Esophagus squamous epithelium (tissue), 5 donors: Measurements from ENCODE around the gene ARHGEF2. TPM values are rescaled to one million over a fixed set of nuclear protein-coding genes. Genes with fewer than 3 reads are reported as not detected.

Experiments used
- DNase-seq: peaks from one replicate; lab custom pipeline; 2025; lab: John Stamatoyannopoulos, UW
- H3K27ac ChIP-seq, 4 donors: fragments of 200-600 bp; sonication (generic); one replicate each; pipeline ENCODE4 v1.5.1; 2016 to 2019; ENCODE audit warnings: mild to moderate bottlenecking in 1 of 4
- H3K27me3 ChIP-seq, 4 donors: fragments of 200-600 bp; sonication (generic); 1 replicate in 3 of 4; 2 replicates in 1 of 4; pipeline versions ENCODE4 v1.5.1 to v1.6.0; 2017 to 2021; ENCODE audit warnings: antibody characterized with exemption in 1 of 4
- H3K36me3 ChIP-seq, 3 donors: fragments of 200-600 bp; sonication (generic); one replicate each; pipeline ENCODE4 v1.5.1; 2016 to 2019
- H3K4me1 ChIP-seq, 3 donors: fragments of 200-600 bp; sonication (generic); one replicate each; pipeline ENCODE4 v1.5.1; 2017 to 2019
- H3K4me3 ChIP-seq, 4 donors: fragments of 200-600 bp; sonication (generic); 1 replicate in 3 of 4; 2 replicates in 1 of 4; pipeline ENCODE4 v1.5.1; 2016 to 2019; ENCODE audit warnings: mild to moderate bottlenecking in 2 of 4, moderate library complexity in 1 of 4
- H3K9me3 ChIP-seq, 3 donors: fragments of 200-600 bp; sonication (generic); one replicate each; pipeline ENCODE4 v1.5.1; 2016 to 2019
- POLR2A ChIP-seq, 4 donors: fragments of 450-650 bp; IDR thresholded peaks; one replicate each; pipeline ENCODE4 v1.6.1; 2017; ENCODE audit warnings: antibody characterized with exemption in 4 of 4, mild to moderate bottlenecking in 4 of 4, moderate library complexity in 3 of 4
- WGBS, 2 donors: methylation state at CpG; one replicate each; pipeline ENCODE4 v1.1.5; 2018; 5-methylcytosine and 5-hydroxymethylcytosine counted together
- intact Hi-C: fragments of 100-400 bp; cut with DNase I; formaldehyde crosslinking; loops from one replicate; pipeline ENCODE4 v1.15.0; 2022
- total RNA-seq, 4 donors: library from RNA; depleted of rRNA; stranded (reverse); fragments of >200 nt; gene quantifications; one replicate each; pipeline ENCODE4 v1.1.0, GENCODE V29; 2016
- TF ChIP-seq, protein P1 (sequence below), 6 experiments: fragments of 450-650 bp in 4 of 6; fragments of 200-600 bp in 2 of 6; sonication (generic) in 2 of 6; IDR thresholded peaks; one replicate each; pipeline ENCODE4 v1.5.1; 2016 to 2019; ENCODE audit warnings: antibody characterized with exemption in 6 of 6, mild to moderate bottlenecking in 4 of 6, moderate library complexity in 4 of 6
- donor health status: DM: yes; HTN: yes; CAD: no.

The ARHGEF2 gene
- 10 to 100 TPM; 22.6 to 38.3 (median 27.5) TPM for total RNA-seq

DNA sequence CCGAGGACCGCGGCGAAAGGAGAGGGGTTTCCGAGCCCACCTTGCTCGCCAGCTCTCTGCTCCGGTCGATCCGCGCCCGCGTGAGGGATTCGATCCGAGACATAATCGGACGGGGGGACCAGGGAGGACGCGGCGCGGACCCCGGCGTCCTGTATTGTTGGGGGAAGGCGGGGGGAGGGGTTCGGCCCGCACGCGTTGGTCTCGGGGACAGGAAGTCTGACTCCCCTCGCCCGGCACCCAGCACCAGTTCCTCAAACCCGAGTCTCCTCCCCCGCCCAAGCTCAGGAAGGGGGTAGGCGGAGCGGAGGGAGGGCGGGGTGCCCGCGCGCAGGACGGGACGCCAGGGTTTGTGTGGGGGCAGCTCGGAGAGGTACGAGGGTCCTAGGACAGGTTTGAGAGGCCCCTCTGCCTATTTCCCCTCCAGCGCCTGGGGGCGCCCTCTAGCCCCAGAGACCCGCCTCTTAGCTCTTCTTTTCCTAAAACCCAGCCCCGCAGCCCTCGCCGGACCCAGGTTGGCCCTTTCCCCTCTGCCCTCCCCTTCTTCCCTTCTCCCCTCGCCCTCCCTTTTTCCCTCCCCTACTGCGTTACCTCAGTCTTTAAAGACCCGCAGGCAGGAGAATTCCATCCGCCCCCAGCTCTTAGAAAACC lies at the start of gene ARHGEF2:
Gene ARHGEF2 (minus strand): TSS at position 223 of the 648 bp plus-strand sequence. CDS start 120 bp downstream, at position 103.
- H3K4me1 ChIP-seq, result peaks cover 70 to 94% (median 71%) of the 10 kb centered on the region in 3 donors

DNA sequence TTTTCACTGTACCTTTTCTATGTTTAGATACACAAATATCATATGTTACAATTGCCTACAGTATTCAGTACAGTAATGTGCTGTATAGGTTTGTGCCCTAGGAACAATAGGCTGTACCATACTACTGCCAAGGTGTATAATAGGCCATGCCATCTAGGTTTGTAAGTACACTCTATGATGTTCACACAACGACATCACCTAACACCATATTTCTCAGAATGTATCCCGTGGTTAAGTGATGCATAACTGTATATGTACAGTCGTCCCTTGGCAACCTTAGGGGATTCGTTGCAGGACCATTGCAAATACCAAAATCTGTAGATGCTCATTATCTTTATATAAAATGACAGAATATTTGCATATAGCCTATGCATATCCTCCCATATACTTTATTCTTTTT lies 48.2 kb upstream of the ARHGEF2 start:
- H3K27ac ChIP-seq, result no peak overlapping the region
- intact Hi-C loops, result no loop called here
- no peaks in the 10 kb centered on the region for H3K36me3 ChIP-seq
- no peak for DNase-seq
- no peak overlapping the region for H3K4me3 ChIP-seq
- no peaks in the 10 kb centered on the region for H3K27me3 ChIP-seq
- no peaks in the 10 kb centered on the region for H3K4me1 ChIP-seq
- 70 to 87% methylated on average over 4 of the region's 4 CpGs for WGBS, 2 donors
- TF ChIP-seq POLR2A (IDR thresholded peaks at IDR 0.05), result no peak
- TF ChIP-seq, protein P1, sequence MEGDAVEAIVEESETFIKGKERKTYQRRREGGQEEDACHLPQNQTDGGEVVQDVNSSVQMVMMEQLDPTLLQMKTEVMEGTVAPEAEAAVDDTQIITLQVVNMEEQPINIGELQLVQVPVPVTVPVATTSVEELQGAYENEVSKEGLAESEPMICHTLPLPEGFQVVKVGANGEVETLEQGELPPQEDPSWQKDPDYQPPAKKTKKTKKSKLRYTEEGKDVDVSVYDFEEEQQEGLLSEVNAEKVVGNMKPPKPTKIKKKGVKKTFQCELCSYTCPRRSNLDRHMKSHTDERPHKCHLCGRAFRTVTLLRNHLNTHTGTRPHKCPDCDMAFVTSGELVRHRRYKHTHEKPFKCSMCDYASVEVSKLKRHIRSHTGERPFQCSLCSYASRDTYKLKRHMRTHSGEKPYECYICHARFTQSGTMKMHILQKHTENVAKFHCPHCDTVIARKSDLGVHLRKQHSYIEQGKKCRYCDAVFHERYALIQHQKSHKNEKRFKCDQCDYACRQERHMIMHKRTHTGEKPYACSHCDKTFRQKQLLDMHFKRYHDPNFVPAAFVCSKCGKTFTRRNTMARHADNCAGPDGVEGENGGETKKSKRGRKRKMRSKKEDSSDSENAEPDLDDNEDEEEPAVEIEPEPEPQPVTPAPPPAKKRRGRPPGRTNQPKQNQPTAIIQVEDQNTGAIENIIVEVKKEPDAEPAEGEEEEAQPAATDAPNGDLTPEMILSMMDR (IDR thresholded peaks at IDR 0.05), result no peak
- H3K9me3 ChIP-seq, result no peaks in the 10 kb centered on the region

More for the DNA sequence above, at the start of gene ARHGEF2:
- no peaks in the 10 kb centered on the region for H3K36me3 ChIP-seq
- TF ChIP-seq, protein P1 (IDR thresholded peaks at IDR 0.05), result no peak
- TF ChIP-seq POLR2A (IDR thresholded peaks at IDR 0.05), result peak in 2 of 4 donors; percentile 46 to 82
- H3K27me3 ChIP-seq, result no peaks in the 10 kb centered on the region
- peak; percentile 65 for DNase-seq
- peak within 1 kb of the TSS; percentile 90 to 98 (median 96) for H3K27ac ChIP-seq
- peak within 1 kb of the TSS; percentile 80 to 98 (median 86) for H3K4me3 ChIP-seq
- intact Hi-C loops, result no loop called here
- 0 to 2% methylated on average over 5 to 15 of the region's 52 CpGs for WGBS, 2 donors
- H3K9me3 ChIP-seq, result no peaks in the 10 kb centered on the region

DNA sequence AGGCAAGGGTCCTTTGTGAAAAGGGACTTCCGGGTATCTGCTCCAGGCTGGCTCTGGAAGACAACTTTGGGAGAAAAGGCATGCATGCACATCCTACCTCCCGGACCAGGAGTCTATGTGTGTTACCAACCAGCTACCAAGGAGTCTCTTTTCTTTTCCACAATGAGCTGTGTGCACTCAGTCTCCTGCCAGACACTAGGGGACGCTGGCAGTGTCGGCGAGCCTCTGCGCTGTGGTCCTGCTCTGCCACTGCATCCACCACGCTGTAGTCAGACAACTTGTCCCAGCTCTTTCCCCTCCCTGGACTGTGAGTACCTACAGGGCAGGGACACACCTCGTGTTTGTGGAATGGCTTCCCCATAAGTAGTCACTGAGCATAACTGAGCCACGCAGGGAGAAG lies 47.5 kb upstream of the ARHGEF2 start:
- WGBS, 2 donors, result 14 to 24% methylated on average over 8 to 9 of the region's 9 CpGs
- Histone ChIP-seq H3K4me1 (peaks cover 0 to 6% (median 0%) of the 10 kb centered on the region in 3 donors), H3K4me3 (no peak overlapping the region), H3K27ac (no peak overlapping the region), H3K36me3 (no peaks in the 10 kb centered on the region), H3K27me3 (no peaks in the 10 kb centered on the region), H3K9me3 (no peaks in the 10 kb centered on the region)
- intact Hi-C loops, result no loop called here
- no peak for DNase-seq
- TF ChIP-seq, protein P1 (IDR thresholded peaks at IDR 0.05), result peak in 5 of 6 experiments; percentile 18 to 51 (median 40)
- no peak for TF ChIP-seq POLR2A (IDR thresholded peaks at IDR 0.05)

DNA sequence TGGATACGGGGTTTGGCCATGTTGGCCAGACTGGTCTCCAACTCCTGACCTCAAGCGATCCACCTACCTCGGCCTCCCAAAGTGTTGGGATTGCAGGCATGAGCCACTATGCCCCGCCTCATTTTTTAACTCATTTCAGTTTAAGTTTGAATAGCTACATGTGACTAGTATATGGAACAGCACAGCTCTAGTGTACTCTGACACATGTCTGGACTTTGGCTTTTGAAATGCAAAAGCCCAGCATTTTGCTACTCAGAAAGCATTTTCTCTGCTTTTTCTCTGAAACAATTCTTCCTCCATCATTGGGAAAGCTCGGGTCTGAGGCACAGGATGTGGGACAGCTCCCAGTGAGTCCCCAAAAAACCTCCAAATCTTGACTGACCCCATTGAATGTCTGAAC lies 46.5 kb upstream of the ARHGEF2 start:
- Histone ChIP-seq H3K36me3 (no peaks in the 10 kb centered on the region), H3K4me1 (peaks cover 5 to 12% (median 6%) of the 10 kb centered on the region in 3 donors), H3K9me3 (no peaks in the 10 kb centered on the region), H3K27ac (no peak overlapping the region), H3K27me3 (no peaks in the 10 kb centered on the region), H3K4me3 (no peak overlapping the region)
- no peak for DNase-seq
- no peak for TF ChIP-seq POLR2A (IDR thresholded peaks at IDR 0.05)
- TF ChIP-seq, protein P1 (IDR thresholded peaks at IDR 0.05), result no peak
- intact Hi-C loops, result no loop called here
- WGBS, 2 donors, result 79 to 89% methylated on average over 5 of the region's 5 CpGs

DNA sequence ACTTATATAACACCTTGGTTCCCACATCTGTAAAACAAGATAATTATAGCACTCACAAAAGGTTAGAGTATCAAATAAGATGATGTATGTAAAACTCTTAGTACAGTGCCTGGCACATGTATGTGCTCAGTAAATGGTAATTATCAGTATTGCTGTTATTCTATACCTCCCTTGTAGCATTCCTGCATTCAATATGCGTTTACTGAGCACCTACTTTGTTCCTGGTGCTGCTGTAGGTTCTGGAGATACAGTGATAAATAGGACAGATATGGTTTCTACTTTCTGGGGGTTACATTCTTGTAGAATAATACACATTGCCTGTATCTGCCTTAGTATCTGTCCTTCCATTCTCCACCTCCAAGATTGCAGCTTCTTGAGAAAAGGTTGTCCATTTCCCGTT lies 43.6 kb upstream of the ARHGEF2 start:
- no peak overlapping the region for H3K27ac ChIP-seq
- intact Hi-C loops, result no loop called here
- no peaks in the 10 kb centered on the region for H3K9me3 ChIP-seq
- TF ChIP-seq, protein P1 (IDR thresholded peaks at IDR 0.05), result no peak
- TF ChIP-seq POLR2A (IDR thresholded peaks at IDR 0.05), result no peak
- 60 to 75% methylated on average over 2 of the region's 2 CpGs for WGBS, 2 donors
- peaks cover 9 to 21% (median 11%) of the 10 kb centered on the region in 3 donors for H3K4me1 ChIP-seq
- no peak overlapping the region for H3K4me3 ChIP-seq
- H3K27me3 ChIP-seq, result no peaks in the 10 kb centered on the region
- H3K36me3 ChIP-seq, result peaks cover 0 to 26% (median 6%) of the 10 kb centered on the region in 3 donors
- DNase-seq, result no peak
